ENCODE results near the gene AUTS2. TPM values are rescaled to one million over a fixed set of nuclear protein-coding genes. Genes with fewer than 3 reads are reported as not detected.
A peak's percentile ranks its signal among the peaks of the same experiment; 100 is the strongest.

The AUTS2 gene
- total RNA-seq, 1 experiment from 2014 or later, result 4.6 TPM

DNA sequence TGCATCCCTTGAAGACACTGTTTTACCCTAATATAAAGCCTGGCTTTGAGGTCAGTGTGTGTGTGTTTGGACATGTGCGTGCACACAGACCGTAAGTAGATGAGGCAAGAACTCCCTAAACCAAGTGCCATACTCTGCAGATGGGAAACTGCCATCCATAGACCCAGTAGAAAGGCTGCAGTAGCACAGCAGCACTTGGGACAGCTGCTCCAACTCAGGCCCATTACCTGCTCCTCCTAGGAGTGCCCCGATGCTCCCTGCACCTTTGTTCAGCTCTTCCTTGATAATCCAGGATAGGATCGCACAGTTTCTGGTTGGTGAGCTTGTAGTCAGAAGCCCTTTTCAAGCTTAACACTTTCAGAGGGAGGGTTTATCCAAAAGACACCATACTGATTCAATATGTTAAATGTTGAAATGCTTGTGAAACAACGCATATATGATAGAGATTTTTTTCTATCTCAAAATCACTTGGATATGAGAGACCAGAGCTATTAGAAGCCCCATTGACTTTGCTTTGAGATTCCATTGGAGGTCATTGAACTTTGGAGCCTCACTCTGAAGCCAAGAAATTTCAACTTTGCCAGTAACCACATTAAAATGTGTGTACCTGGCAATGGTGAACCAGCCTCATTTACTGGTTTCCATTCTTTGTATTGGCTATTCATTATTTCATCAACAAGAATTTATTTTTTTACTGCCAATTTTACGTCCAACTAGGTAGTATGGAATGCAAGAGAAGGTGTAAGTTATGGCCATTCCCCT, 776.7 kb downstream of the AUTS2 start:
- DNase-seq (ENCODE audit: low read depth), result no peak

DNA sequence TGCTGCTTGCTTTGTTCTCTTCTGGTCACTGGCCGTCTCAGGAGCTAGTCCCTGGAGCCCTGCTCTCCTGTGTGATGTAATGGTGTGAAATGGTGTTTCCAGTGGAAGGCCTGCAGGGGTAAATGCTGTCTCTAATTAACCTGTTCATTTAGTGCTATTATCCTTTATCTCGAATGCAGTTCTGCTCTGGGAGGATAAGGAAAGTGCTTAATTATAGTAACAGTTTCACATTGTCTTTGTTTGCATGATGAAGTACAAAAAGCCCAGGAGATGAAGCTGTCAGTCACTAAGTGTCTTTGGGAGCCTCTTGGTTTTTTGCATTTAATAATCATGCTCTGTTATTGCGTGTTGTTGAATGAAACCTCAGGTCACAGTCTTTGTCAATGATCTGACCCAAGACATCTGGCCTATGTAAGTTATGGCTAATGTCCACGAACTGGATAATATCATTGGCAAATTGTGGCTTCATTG, 778.3 kb downstream of the AUTS2 start:
- no peak for DNase-seq (ENCODE audit: low read depth)

DNA sequence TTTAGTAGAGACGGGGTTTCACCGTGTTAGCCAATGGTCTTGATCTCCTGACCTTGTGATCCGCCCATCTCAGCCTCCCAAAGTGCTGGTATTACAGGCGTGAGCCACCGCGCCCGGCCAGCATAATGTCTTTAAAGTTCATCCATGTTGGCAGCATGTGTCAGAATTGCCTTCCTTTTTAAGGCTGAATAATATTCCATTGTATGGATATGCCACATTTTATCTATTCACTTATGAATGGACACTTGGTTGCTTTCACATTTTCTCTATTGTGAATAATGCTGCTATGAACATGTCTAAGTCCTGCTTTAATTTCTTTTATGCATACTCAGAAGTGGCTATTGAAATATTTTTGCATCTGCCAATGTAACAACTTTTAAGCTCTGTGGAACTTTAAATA, 779.7 kb downstream of the AUTS2 start:
- DNase-seq (ENCODE audit: low read depth), result no peak

GRCh38 chr7:70379210-70379609, 780.9 kb downstream of the AUTS2 start:
- no peak for DNase-seq (ENCODE audit: low read depth)

GRCh38 chr7:70380421-70381015, 782.2 kb downstream of the AUTS2 start:
- DNase-seq (ENCODE audit: low read depth), result no peak

GRCh38 chr7:70383066-70383782, 784.9 kb downstream of the AUTS2 start:
- DNase-seq (ENCODE audit: low read depth), result no peak

GRCh38 chr7:70384024-70384423, 785.7 kb downstream of the AUTS2 start:
- no peak for DNase-seq (ENCODE audit: low read depth)

GRCh38 chr7:70384891-70385290, 786.6 kb downstream of the AUTS2 start:
- DNase-seq (ENCODE audit: low read depth), result peak; percentile 1

DNA sequence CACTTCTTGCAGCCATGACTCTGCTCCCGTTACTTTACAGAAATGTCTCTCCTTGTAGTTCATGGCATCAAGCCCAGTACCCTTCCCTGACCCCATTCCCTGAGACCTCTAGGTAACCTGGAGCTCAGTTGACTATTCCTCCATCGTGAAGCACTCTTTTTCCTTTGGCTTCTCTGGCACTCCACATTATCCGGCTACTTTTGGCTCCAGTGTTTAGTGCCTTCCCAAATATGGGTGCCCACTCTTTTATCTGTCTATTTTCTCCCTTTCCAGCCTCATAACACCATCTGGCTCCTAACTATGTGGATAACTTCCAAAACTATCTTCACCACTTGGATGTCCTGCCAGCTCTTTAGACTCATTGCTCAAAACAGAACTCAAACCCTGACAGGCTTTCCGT, 788.9 kb downstream of the AUTS2 start:
- DNase-seq (ENCODE audit: low read depth), result no peak

- no peak for DNase-seq (ENCODE audit: low read depth)
Observed at GRCh38 chr7:70389531-70390151, 791.4 kb downstream of the AUTS2 start.

GRCh38 chr7:70390251-70390650, 792.0 kb downstream of the AUTS2 start:
- no peak for DNase-seq (ENCODE audit: low read depth)

- DNase-seq (ENCODE audit: low read depth), result no peak
Observed at GRCh38 chr7:70392256-70392876, 794.1 kb downstream of the AUTS2 start.

GRCh38 chr7:70392877-70393435, 794.7 kb downstream of the AUTS2 start:
- DNase-seq (ENCODE audit: low read depth), result no peak

GRCh38 chr7:70393956-70394355, 795.7 kb downstream of the AUTS2 start:
- DNase-seq (ENCODE audit: low read depth), result no peak

GRCh38 chr7:70400829-70401380, 802.6 kb downstream of the AUTS2 start:
- DNase-seq (ENCODE audit: low read depth), result no peak

DNA sequence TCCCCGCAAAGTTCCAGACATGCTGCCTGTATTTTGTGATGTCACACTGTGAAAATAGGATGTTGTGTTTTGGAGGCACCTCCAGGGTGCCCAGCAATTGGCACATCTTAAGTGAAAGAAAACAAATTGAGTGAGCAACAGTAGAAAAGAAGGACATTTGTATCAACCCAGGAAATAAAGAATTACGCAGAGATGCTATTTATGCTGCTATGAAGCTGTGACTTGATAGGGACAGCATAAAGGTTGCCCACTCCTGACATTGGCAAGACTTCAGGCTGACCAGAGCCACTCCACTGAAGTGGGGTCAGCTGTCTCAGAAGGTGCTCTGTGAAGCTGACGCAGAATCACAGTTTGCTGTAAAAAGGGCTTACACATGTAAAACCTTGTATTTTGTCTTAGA, 803.8 kb downstream of the AUTS2 start:
- no peak for DNase-seq (ENCODE audit: low read depth)

- no peak for DNase-seq (ENCODE audit: low read depth)
Observed at GRCh38 chr7:70405241-70405640, 807.0 kb downstream of the AUTS2 start.

GRCh38 chr7:70406186-70406949, 808.1 kb downstream of the AUTS2 start:
- DNase-seq (ENCODE audit: low read depth), result no peak

- no peak for DNase-seq (ENCODE audit: low read depth)
Observed at GRCh38 chr7:70406950-70407209, 808.6 kb downstream of the AUTS2 start.

- no peak for DNase-seq (ENCODE audit: low read depth)
Observed at GRCh38 chr7:70408477-70408876, 810.2 kb downstream of the AUTS2 start.

GRCh38 chr7:70408891-70409290, 810.6 kb downstream of the AUTS2 start:
- DNase-seq (ENCODE audit: low read depth), result no peak

Data from LHCN-M2 (cell line).